HL-60 (cell line): ENCODE data around the gene BOD1L1.

Experiments used
- GABPA ChIP-seq: IDR thresholded peaks from 2 replicates; pipeline ENCODE4 v1.6.1; 2012; ENCODE audit warnings: low read depth
- POLR2AphosphoS5 ChIP-seq: IDR thresholded peaks from 2 replicates; pipeline ENCODE4 v1.6.1; 2012; ENCODE audit warnings: low read depth
- SPI1 ChIP-seq: IDR thresholded peaks from 2 replicates; pipeline ENCODE4 v1.6.1; 2012; ENCODE audit warnings: low read depth, mild to moderate bottlenecking, borderline replicate concordance
- TF ChIP-seq, protein P1 (sequence below): IDR thresholded peaks from one replicate; pipeline ENCODE4 v1.5.1; 2011; ENCODE audit warnings: low read length, control low read depth, inconsistent platforms; ENCODE audit not compliant: insufficient read depth
- TF ChIP-seq, protein P2 (sequence below): IDR thresholded peaks from 2 replicates; pipeline ENCODE4 v1.6.1; 2012; ENCODE audit warnings: low read depth; ENCODE audit not compliant: insufficient replicate concordance

GRCh38 chr4:13544606-13545393 lies 82.7 kb downstream of the BOD1L1 start:
- TF ChIP-seq, protein P1, sequence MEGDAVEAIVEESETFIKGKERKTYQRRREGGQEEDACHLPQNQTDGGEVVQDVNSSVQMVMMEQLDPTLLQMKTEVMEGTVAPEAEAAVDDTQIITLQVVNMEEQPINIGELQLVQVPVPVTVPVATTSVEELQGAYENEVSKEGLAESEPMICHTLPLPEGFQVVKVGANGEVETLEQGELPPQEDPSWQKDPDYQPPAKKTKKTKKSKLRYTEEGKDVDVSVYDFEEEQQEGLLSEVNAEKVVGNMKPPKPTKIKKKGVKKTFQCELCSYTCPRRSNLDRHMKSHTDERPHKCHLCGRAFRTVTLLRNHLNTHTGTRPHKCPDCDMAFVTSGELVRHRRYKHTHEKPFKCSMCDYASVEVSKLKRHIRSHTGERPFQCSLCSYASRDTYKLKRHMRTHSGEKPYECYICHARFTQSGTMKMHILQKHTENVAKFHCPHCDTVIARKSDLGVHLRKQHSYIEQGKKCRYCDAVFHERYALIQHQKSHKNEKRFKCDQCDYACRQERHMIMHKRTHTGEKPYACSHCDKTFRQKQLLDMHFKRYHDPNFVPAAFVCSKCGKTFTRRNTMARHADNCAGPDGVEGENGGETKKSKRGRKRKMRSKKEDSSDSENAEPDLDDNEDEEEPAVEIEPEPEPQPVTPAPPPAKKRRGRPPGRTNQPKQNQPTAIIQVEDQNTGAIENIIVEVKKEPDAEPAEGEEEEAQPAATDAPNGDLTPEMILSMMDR = no peak
- TF ChIP-seq POLR2AphosphoS5 (no peak), GABPA (no peak), SPI1 (no peak)
- TF ChIP-seq, protein P2, sequence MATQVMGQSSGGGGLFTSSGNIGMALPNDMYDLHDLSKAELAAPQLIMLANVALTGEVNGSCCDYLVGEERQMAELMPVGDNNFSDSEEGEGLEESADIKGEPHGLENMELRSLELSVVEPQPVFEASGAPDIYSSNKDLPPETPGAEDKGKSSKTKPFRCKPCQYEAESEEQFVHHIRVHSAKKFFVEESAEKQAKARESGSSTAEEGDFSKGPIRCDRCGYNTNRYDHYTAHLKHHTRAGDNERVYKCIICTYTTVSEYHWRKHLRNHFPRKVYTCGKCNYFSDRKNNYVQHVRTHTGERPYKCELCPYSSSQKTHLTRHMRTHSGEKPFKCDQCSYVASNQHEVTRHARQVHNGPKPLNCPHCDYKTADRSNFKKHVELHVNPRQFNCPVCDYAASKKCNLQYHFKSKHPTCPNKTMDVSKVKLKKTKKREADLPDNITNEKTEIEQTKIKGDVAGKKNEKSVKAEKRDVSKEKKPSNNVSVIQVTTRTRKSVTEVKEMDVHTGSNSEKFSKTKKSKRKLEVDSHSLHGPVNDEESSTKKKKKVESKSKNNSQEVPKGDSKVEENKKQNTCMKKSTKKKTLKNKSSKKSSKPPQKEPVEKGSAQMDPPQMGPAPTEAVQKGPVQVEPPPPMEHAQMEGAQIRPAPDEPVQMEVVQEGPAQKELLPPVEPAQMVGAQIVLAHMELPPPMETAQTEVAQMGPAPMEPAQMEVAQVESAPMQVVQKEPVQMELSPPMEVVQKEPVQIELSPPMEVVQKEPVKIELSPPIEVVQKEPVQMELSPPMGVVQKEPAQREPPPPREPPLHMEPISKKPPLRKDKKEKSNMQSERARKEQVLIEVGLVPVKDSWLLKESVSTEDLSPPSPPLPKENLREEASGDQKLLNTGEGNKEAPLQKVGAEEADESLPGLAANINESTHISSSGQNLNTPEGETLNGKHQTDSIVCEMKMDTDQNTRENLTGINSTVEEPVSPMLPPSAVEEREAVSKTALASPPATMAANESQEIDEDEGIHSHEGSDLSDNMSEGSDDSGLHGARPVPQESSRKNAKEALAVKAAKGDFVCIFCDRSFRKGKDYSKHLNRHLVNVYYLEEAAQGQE = no peak
